Measurements from ENCODE around the gene ASB11.

Gene ASB11

GRCh38 chrX:15315509-15315908 lies at the start of gene ASB11:
TSS of gene ASB11 (minus strand) at chrX:15315640. CDS start at chrX:15315605, 35 bp downstream.
- peaks cover 27% of the 10 kb centered on the region for H3K36me3 Mint-ChIP-seq
- H3K4me1 Mint-ChIP-seq = no peaks in the 10 kb centered on the region
- H3K9me3 Mint-ChIP-seq = no peaks in the 10 kb centered on the region
- ATAC-seq = no peak
- H3K4me3 Mint-ChIP-seq = no peak within 1 kb of the TSS
- no peak for DNase-seq (ENCODE audit: low spot score in 2 of 2)
- H3K27ac Mint-ChIP-seq = no peak within 1 kb of the TSS

- H3K27ac Mint-ChIP-seq = no peak overlapping the region
- ATAC-seq (no peak), DNase-seq (ENCODE audit: low spot score in 2 of 2) (no peak)
- no peaks in the 10 kb centered on the region for H3K9me3 Mint-ChIP-seq
- H3K36me3 Mint-ChIP-seq = no peaks in the 10 kb centered on the region
- no peak overlapping the region for H3K4me3 Mint-ChIP-seq
- H3K4me1 Mint-ChIP-seq = no peaks in the 10 kb centered on the region
These were observed 44.3 kb upstream of the ASB11 start for GRCh38 chrX:15359701-15360100.

GRCh38 chrX:15358533-15358932 lies 43.1 kb upstream of the ASB11 start:
- Mint-ChIP-seq H3K36me3 (no peaks in the 10 kb centered on the region), H3K4me3 (no peak overlapping the region), H3K4me1 (no peaks in the 10 kb centered on the region), H3K27ac (no peak overlapping the region), H3K9me3 (no peaks in the 10 kb centered on the region)
- DNase-seq (ENCODE audit: low spot score in 2 of 2) (no peak), ATAC-seq (no peak)

GRCh38 chrX:15356444-15356843 lies 41.0 kb upstream of the ASB11 start:
- Mint-ChIP-seq H3K36me3 (no peaks in the 10 kb centered on the region), H3K27ac (no peak overlapping the region), H3K4me1 (no peaks in the 10 kb centered on the region), H3K4me3 (no peak overlapping the region), H3K9me3 (no peaks in the 10 kb centered on the region)
- DNase-seq (ENCODE audit: low spot score in 2 of 2) = no peak
- ATAC-seq = no peak

GRCh38 chrX:15350329-15350996 lies 35.0 kb upstream of the ASB11 start:
- ATAC-seq (no peak), DNase-seq (ENCODE audit: low spot score in 2 of 2) (no peak)
- Mint-ChIP-seq H3K27ac (peak overlapping the region; percentile 21), H3K4me1 (peaks cover 5% of the 10 kb centered on the region), H3K36me3 (no peaks in the 10 kb centered on the region), H3K9me3 (no peaks in the 10 kb centered on the region), H3K4me3 (no peak overlapping the region)

- no peak overlapping the region for H3K4me3 Mint-ChIP-seq
- H3K36me3 Mint-ChIP-seq = no peaks in the 10 kb centered on the region
- ATAC-seq (peak; percentile 43), DNase-seq (ENCODE audit: low spot score in 2 of 2) (no peak)
- peaks cover 5% of the 10 kb centered on the region for H3K4me1 Mint-ChIP-seq
- H3K9me3 Mint-ChIP-seq = no peaks in the 10 kb centered on the region
- H3K27ac Mint-ChIP-seq = no peak overlapping the region
These were observed 33.6 kb upstream of the ASB11 start for GRCh38 chrX:15349046-15349445.

- no peak for ATAC-seq
- Mint-ChIP-seq H3K4me3 (no peak overlapping the region), H3K4me1 (peaks cover 5% of the 10 kb centered on the region), H3K9me3 (no peaks in the 10 kb centered on the region), H3K27ac (no peak overlapping the region), H3K36me3 (no peaks in the 10 kb centered on the region)
- DNase-seq (ENCODE audit: low spot score in 2 of 2) = no peak
These were observed 30.5 kb upstream of the ASB11 start for GRCh38 chrX:15345976-15346375.

GRCh38 chrX:15344106-15344505 lies 28.7 kb upstream of the ASB11 start:
- DNase-seq (ENCODE audit: low spot score in 2 of 2) = no peak
- H3K4me1 Mint-ChIP-seq = no peaks in the 10 kb centered on the region
- no peak for ATAC-seq
- H3K36me3 Mint-ChIP-seq = no peaks in the 10 kb centered on the region
- no peak overlapping the region for H3K4me3 Mint-ChIP-seq
- no peaks in the 10 kb centered on the region for H3K9me3 Mint-ChIP-seq
- no peak overlapping the region for H3K27ac Mint-ChIP-seq

- DNase-seq (ENCODE audit: low spot score in 2 of 2) = no peak
- H3K4me3 Mint-ChIP-seq = no peak overlapping the region
- H3K36me3 Mint-ChIP-seq = no peaks in the 10 kb centered on the region
- ATAC-seq = no peak
- H3K9me3 Mint-ChIP-seq = no peaks in the 10 kb centered on the region
- H3K4me1 Mint-ChIP-seq = no peaks in the 10 kb centered on the region
- no peak overlapping the region for H3K27ac Mint-ChIP-seq
These were observed 27.6 kb upstream of the ASB11 start for GRCh38 chrX:15343075-15343476.

- Mint-ChIP-seq H3K27ac (no peak overlapping the region), H3K4me1 (peaks cover 5% of the 10 kb centered on the region), H3K4me3 (no peak overlapping the region), H3K9me3 (no peaks in the 10 kb centered on the region), H3K36me3 (no peaks in the 10 kb centered on the region)
- ATAC-seq = no peak
- no peak for DNase-seq (ENCODE audit: low spot score in 2 of 2)
These were observed 25.4 kb upstream of the ASB11 start for GRCh38 chrX:15340867-15341266.

GRCh38 chrX:15336023-15336413 lies 20.6 kb upstream of the ASB11 start:
- H3K9me3 Mint-ChIP-seq = no peaks in the 10 kb centered on the region
- ATAC-seq = peak; percentile 46
- peak overlapping the region; percentile 95 for H3K27ac Mint-ChIP-seq
- peaks cover 13% of the 10 kb centered on the region for H3K4me1 Mint-ChIP-seq
- H3K4me3 Mint-ChIP-seq = peak overlapping the region; percentile 80
- DNase-seq (ENCODE audit: low spot score in 2 of 2) = peak in 1 of 2 donors; percentile 50
- peaks cover 46% of the 10 kb centered on the region for H3K36me3 Mint-ChIP-seq

- Mint-ChIP-seq H3K4me3 (peak within 1 kb of the TSS; percentile 80), H3K9me3 (no peaks in the 10 kb centered on the region), H3K27ac (peak within 1 kb of the TSS; percentile 95), H3K4me1 (peaks cover 13% of the 10 kb centered on the region), H3K36me3 (peaks cover 53% of the 10 kb centered on the region)
- peak; percentile 96 for ATAC-seq
- DNase-seq (ENCODE audit: low spot score in 2 of 2) = peak; percentile 64 to 88
These were observed 19.9 kb upstream of the ASB11 start, which contains the start of gene PIGA for GRCh38 chrX:15335135-15336022. TSS of gene PIGA (minus strand) at chrX:15335523. CDS start at chrX:15331930, 3,593 bp downstream.

- Mint-ChIP-seq H3K4me1 (peaks cover 13% of the 10 kb centered on the region), H3K27ac (peak overlapping the region; percentile 95), H3K4me3 (peak overlapping the region; percentile 80), H3K9me3 (no peaks in the 10 kb centered on the region), H3K36me3 (peaks cover 61% of the 10 kb centered on the region)
- DNase-seq (ENCODE audit: low spot score in 2 of 2) (no peak), ATAC-seq (peak; percentile 3)
These were observed 19.1 kb upstream of the ASB11 start for GRCh38 chrX:15334561-15334960.

GRCh38 chrX:15328821-15329220 lies 13.4 kb upstream of the ASB11 start:
- no peak overlapping the region for H3K27ac Mint-ChIP-seq
- H3K36me3 Mint-ChIP-seq = peaks cover 98% of the 10 kb centered on the region
- peaks cover 8% of the 10 kb centered on the region for H3K4me1 Mint-ChIP-seq
- DNase-seq (ENCODE audit: low spot score in 2 of 2) (no peak), ATAC-seq (no peak)
- no peaks in the 10 kb centered on the region for H3K9me3 Mint-ChIP-seq
- H3K4me3 Mint-ChIP-seq = no peak overlapping the region

GRCh38 chrX:15328131-15328530 lies 12.7 kb upstream of the ASB11 start:
- Mint-ChIP-seq H3K27ac (no peak overlapping the region), H3K4me3 (no peak overlapping the region), H3K36me3 (peaks cover 99% of the 10 kb centered on the region), H3K4me1 (peaks cover 8% of the 10 kb centered on the region), H3K9me3 (no peaks in the 10 kb centered on the region)
- ATAC-seq = no peak
- no peak for DNase-seq (ENCODE audit: low spot score in 2 of 2)

- Mint-ChIP-seq H3K27ac (no peak overlapping the region), H3K36me3 (peaks cover 95% of the 10 kb centered on the region)
- DNase-seq (ENCODE audit: low spot score in 2 of 2) = no peak
These were observed 7.0 kb upstream of the ASB11 start for GRCh38 chrX:15322472-15322871.

More at GRCh38 chrX:15322472-15322871, 7.0 kb upstream of the ASB11 start:
- no peak for ATAC-seq
- H3K4me1 Mint-ChIP-seq = no peaks in the 10 kb centered on the region
- no peak overlapping the region for H3K4me3 Mint-ChIP-seq
- no peaks in the 10 kb centered on the region for H3K9me3 Mint-ChIP-seq

All from stimulated activated effector memory CD8-positive, alpha-beta T cell treated with anti-CD3 and anti-CD28 coated beads, Interleukin-12 subunit alpha, Interleukin-12 subunit beta, amount 100 ng/mL, for 72 hours (primary cell).